ENCODE data around the gene HDAC4. TPM values are rescaled to one million over a fixed set of nuclear protein-coding genes. Genes with fewer than 3 reads are reported as not detected.
A peak's percentile ranks its signal among the peaks of the same experiment; 100 is the strongest.
"Not testable (repeated sequence)": the region's sequence is repeated elsewhere in the genome, so short reads cannot be mapped to it uniquely, and the experiment has no call there.

Gene HDAC4
- total RNA-seq (2021; ENCODE audit: unreplicated experiment) (47.6 TPM), Bru-seq, nascent RNA (percentile 79 among the genes with signal in this experiment), BruChase-seq, experiment 1, labeled RNA remaining after a 6-hour chase (percentile 74 among the genes with signal in this experiment), BruChase-seq, experiment 2, labeled RNA remaining after a 2-hour chase (percentile 76 among the genes with signal in this experiment)
- polyA plus RNA-seq (2012): 11.0 and 13.8 TPM in 2 replicates
- long read RNA-seq, partial matches to known transcripts: 17 of 46 reads
- long read RNA-seq, other reads (novel, unspliced or antisense): 29 of 46 reads

- RAD21 ChIA-PET (ENCODE audit: low non-redundant PET in 1 of 2, low total read pairs in 2 of 2, uncharacterized antibody in 2 of 2, unreplicated experiment in 2 of 2): no interaction called here
- Histone ChIP-seq H3K27ac (ENCODE audit: low read depth, low read length) (peak within 1 kb of the TSS; percentile 94), H3K4me2 (ENCODE audit: low read length) (peak within 1 kb of the TSS; percentile 91), H3K4me1 (ENCODE audit: control insufficient read depth in 1 of 2, insufficient read depth in 2 of 2, low read length in 2 of 2) (peaks cover 16 to 27% of the 10 kb centered on the region in 2 experiments), H4K20me1 (ENCODE audit: insufficient read depth) (no peaks in the 10 kb centered on the region), H3K4me3 (replicated peaks in 1 of 2; ENCODE audit: low read depth in 1 of 2, low read length in 2 of 2) (peak within 1 kb of the TSS; percentile 67 to 76), H3K36me3 (ENCODE audit: control insufficient read depth in 1 of 2, insufficient read depth in 2 of 2, low read length in 2 of 2) (no peaks in the 10 kb centered on the region), H3K79me2 (ENCODE audit: insufficient read depth, low read length) (peaks cover 43% of the 10 kb centered on the region), H2AFZ (ENCODE audit: low read depth, low read length, poor library complexity, severe bottlenecking) (no peak within 1 kb of the TSS), H3K9me3 (ENCODE audit: control insufficient read depth in 1 of 2, insufficient read depth in 1 of 2, low read depth in 1 of 2, low read length in 2 of 2) (no peaks in the 10 kb centered on the region), H3K9me2 (ENCODE audit: insufficient read depth) (no peaks in the 10 kb centered on the region), H3K9ac (ENCODE audit: low read length) (peak within 1 kb of the TSS; percentile 92), H3K27me3 (ENCODE audit: insufficient read depth, low read length) (no peaks in the 10 kb centered on the region)
- CTCF ChIA-PET: interaction anchor here (1.0 kb wide), 1 partner anchor 10 kb away, joined by 3 read pairs; no protein-coding TSS in a partner anchor
- ATAC-seq (peak; percentile 81), DNase-seq (ENCODE audit: low read depth, low spot score) (no peak)
- TF ChIP-seq EGR1 (IDR thresholded peaks at IDR 0.05; ENCODE audit: low read depth): no peak
- no peak for TF ChIP-seq ZNF274 (IDR thresholded peaks at IDR 0.05; ENCODE audit: low read depth, low read length)
- no peak for TF ChIP-seq ELF1 (IDR thresholded peaks at IDR 0.05; ENCODE audit: borderline replicate concordance, low read depth)
- no peak for TF ChIP-seq CEBPB (IDR thresholded peaks at IDR 0.05; ENCODE audit: low read depth)
- no peak for TF ChIP-seq JUND (IDR thresholded peaks at IDR 0.05)
- no peak for TF ChIP-seq POLR2AphosphoS5 (IDR thresholded peaks at IDR 0.05; ENCODE audit: low read depth, low read length)
- BruUV-seq (replicated peaks): no TSS peak
- POLR2A ChIA-PET: interaction anchor here (0.6 to 1.2 kb wide), 4 partner anchors 151 to 377 kb away, joined by 3 to 6 read pairs (median 4); no protein-coding TSS in a partner anchor
- intact Hi-C loops (cut with micrococcal nuclease): loop anchor here (5.0 kb wide), 1 partner anchor 153 kb away; no protein-coding TSS in a partner anchor
Observed at GRCh38 chr2:239400596-239401066, at the start of gene HDAC4. Gene HDAC4, minus strand, starts transcription at chr2:239401020. Its CDS starts 48,321 bp downstream, at chr2:239352699.

DNA sequence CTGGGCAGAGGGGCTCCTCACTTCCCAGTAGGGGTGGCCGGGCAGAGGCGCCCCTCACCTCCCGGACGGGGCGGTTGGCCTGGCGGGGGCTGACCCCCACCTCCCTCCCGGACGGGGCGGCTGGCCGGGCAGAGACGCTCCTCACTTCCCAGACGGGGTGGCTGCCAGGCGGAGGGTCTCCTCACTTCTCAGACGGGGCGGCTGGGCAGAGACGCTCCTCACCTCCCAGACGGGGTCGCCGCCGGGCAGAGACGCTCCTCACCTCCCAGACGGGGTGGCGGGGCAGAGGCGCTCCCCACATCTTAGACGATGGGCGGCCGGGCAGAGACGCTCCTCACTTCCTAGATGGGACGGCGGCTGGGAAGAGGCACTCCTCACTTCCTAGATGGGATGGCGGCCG, 48.6 kb upstream of the HDAC4 start:
- BruUV-seq (replicated peaks); H3K27me3 ChIP-seq (ENCODE audit: insufficient read depth, low read length); H3K4me3 ChIP-seq (replicated peaks in 1 of 2; ENCODE audit: low read depth in 1 of 2, low read length in 2 of 2); intact Hi-C loops (cut with micrococcal nuclease); CTCF ChIA-PET; H3K79me2 ChIP-seq (ENCODE audit: insufficient read depth, low read length); H3K36me3 ChIP-seq (ENCODE audit: control insufficient read depth in 1 of 2, insufficient read depth in 2 of 2, low read length in 2 of 2); H3K9me3 ChIP-seq (ENCODE audit: control insufficient read depth in 1 of 2, insufficient read depth in 1 of 2, low read depth in 1 of 2, low read length in 2 of 2); ATAC-seq; POLR2A ChIA-PET; RAD21 ChIA-PET (ENCODE audit: low non-redundant PET in 1 of 2, low total read pairs in 2 of 2, uncharacterized antibody in 2 of 2, unreplicated experiment in 2 of 2); DNase-seq (ENCODE audit: low read depth, low spot score); H3K27ac ChIP-seq (ENCODE audit: low read depth, low read length); H4K20me1 ChIP-seq (ENCODE audit: insufficient read depth); H3K9me2 ChIP-seq (ENCODE audit: insufficient read depth); H3K9ac ChIP-seq (ENCODE audit: low read length); H2AFZ ChIP-seq (ENCODE audit: low read depth, low read length, poor library complexity, severe bottlenecking); H3K4me2 ChIP-seq (ENCODE audit: low read length): not testable (repeated sequence)
- peaks cover 0 to 15% of the 10 kb centered on the region in 2 experiments; a peak in 3 of 4 replicates for H3K4me1 ChIP-seq (ENCODE audit: control insufficient read depth in 1 of 2, insufficient read depth in 2 of 2, low read length in 2 of 2)
